Loucy (cell line): ENCODE results near the gene SHROOM4.

Experiments
- H2AFZ ChIP-seq: fragments of 200-600 bp; sonication (generic); 2 replicates; pipeline ENCODE4 v1.6.0; 2016; ENCODE audit warnings: antibody characterized with exemption, mild to moderate bottlenecking, low read length, moderate library complexity
- H3F3A ChIP-seq: fragments of 200-600 bp; 2 replicates; pipeline ENCODE4 v1.6.0; 2016; ENCODE audit warnings: antibody characterized with exemption, low read depth, mild to moderate bottlenecking
- H3K27me3 ChIP-seq: fragments of 200-600 bp; sonication (generic); 2 replicates; pipeline ENCODE4 v1.6.1; 2014; ENCODE audit warnings: low read length, mild to moderate bottlenecking; ENCODE audit not compliant: insufficient read depth, poor library complexity, severe bottlenecking
- H3K36me3 ChIP-seq: fragments of 200-600 bp; sonication (generic); 2 replicates; pipeline ENCODE4 v1.6.1; 2016; ENCODE audit warnings: low read length; ENCODE audit not compliant: insufficient read depth
- H3K4me1 ChIP-seq: fragments of 200-600 bp; sonication (generic); 2 replicates; pipeline ENCODE4 v1.5.1; 2014; ENCODE audit warnings: low read length, mild to moderate bottlenecking; ENCODE audit not compliant: insufficient read depth, poor library complexity, severe bottlenecking
- H3K4me2 ChIP-seq: fragments of 200-600 bp; sonication (generic); 2 replicates; pipeline ENCODE4 v1.6.0; 2014; ENCODE audit warnings: antibody characterized with exemption, low read length, low read depth, mild to moderate bottlenecking; ENCODE audit not compliant: poor library complexity, severe bottlenecking
- H3K4me3 ChIP-seq: fragments of 200-600 bp; sonication (generic); 2 replicates; pipeline ENCODE4 v1.5.1; 2014; ENCODE audit warnings: low read length, mild to moderate bottlenecking, mixed read lengths; ENCODE audit not compliant: poor library complexity, severe bottlenecking
- H3K79me2 ChIP-seq: fragments of 200-600 bp; sonication (generic); 2 replicates; pipeline ENCODE4 v1.6.1; 2014; ENCODE audit warnings: low read length; ENCODE audit not compliant: insufficient read depth
- H3K9ac ChIP-seq: fragments of 200-600 bp; sonication (generic); 2 replicates; pipeline ENCODE4 v1.6.0; 2014; ENCODE audit warnings: mild to moderate bottlenecking, low read depth, low read length, moderate library complexity; ENCODE audit not compliant: poor library complexity, severe bottlenecking
- H3K9me2 ChIP-seq: fragments of 200-600 bp; sonication (generic); replicated peaks from 2 replicates; pipeline ENCODE4 v1.6.1; 2016; ENCODE audit warnings: low read depth, low read length, mixed read lengths
- H3K9me3 ChIP-seq: fragments of 200-600 bp; sonication (generic); 2 replicates; pipeline ENCODE4 v1.6.1; 2014; ENCODE audit warnings: mild to moderate bottlenecking, antibody characterized with exemption, low read length, low read depth; ENCODE audit not compliant: insufficient read depth
- H4K20me1 ChIP-seq: fragments of 200-600 bp; sonication (generic); 2 replicates; pipeline ENCODE4 v1.6.0; 2014; ENCODE audit warnings: antibody characterized with exemption, low read length, mild to moderate bottlenecking; ENCODE audit not compliant: insufficient read depth, poor library complexity, severe bottlenecking
- CTCF ChIP-seq: fragments of 200-600 bp; sonication (generic); conservative IDR thresholded peaks from 2 replicates; pipeline ENCODE4 v1.5.1; 2014; ENCODE audit warnings: mild to moderate bottlenecking, antibody characterized with exemption, low read length
- EZH2phosphoT487 ChIP-seq: fragments of 200-600 bp; IDR thresholded peaks from 2 replicates; pipeline ENCODE4 v1.6.1; 2018; ENCODE audit warnings: antibody characterized with exemption, mild to moderate bottlenecking, moderate library complexity, borderline replicate concordance

Gene SHROOM4

GRCh38 chrX:50613846-50614245, 200.1 kb downstream of the SHROOM4 start:
- no peaks in the 10 kb centered on the region for H4K20me1 ChIP-seq
- H3F3A ChIP-seq = no peaks in the 10 kb centered on the region
- H3K4me1 ChIP-seq = no peaks in the 10 kb centered on the region
- TF ChIP-seq CTCF (no peak), EZH2phosphoT487 (no peak)
- no peaks in the 10 kb centered on the region for H3K9me3 ChIP-seq
- H3K9me2 ChIP-seq = no peaks in the 10 kb centered on the region
- H3K79me2 ChIP-seq = no peaks in the 10 kb centered on the region
- H3K27me3 ChIP-seq = no peaks in the 10 kb centered on the region
- no peak overlapping the region for H3K4me2 ChIP-seq
- H2AFZ ChIP-seq = no peak overlapping the region
- H3K4me3 ChIP-seq = no peak overlapping the region
- H3K36me3 ChIP-seq = no peaks in the 10 kb centered on the region
- H3K9ac ChIP-seq = no peak overlapping the region

- H2AFZ ChIP-seq = no peak overlapping the region
- no peaks in the 10 kb centered on the region for H3K4me1 ChIP-seq
- no peaks in the 10 kb centered on the region for H4K20me1 ChIP-seq
- no peak overlapping the region for H3K9ac ChIP-seq
- H3K27me3 ChIP-seq = no peaks in the 10 kb centered on the region
- H3K4me2 ChIP-seq = no peak overlapping the region
- no peaks in the 10 kb centered on the region for H3F3A ChIP-seq
- H3K79me2 ChIP-seq = no peaks in the 10 kb centered on the region
- H3K4me3 ChIP-seq = no peak overlapping the region
- H3K36me3 ChIP-seq = no peaks in the 10 kb centered on the region
- TF ChIP-seq CTCF (no peak), EZH2phosphoT487 (no peak)
- H3K9me3 ChIP-seq = no peaks in the 10 kb centered on the region
- H3K9me2 ChIP-seq = no peaks in the 10 kb centered on the region
Measured at GRCh38 chrX:50609796-50610195, 204.2 kb downstream of the SHROOM4 start.

- Histone ChIP-seq H4K20me1 (no peaks in the 10 kb centered on the region), H3K4me2 (no peak overlapping the region), H3K4me1 (no peaks in the 10 kb centered on the region), H3K36me3 (no peaks in the 10 kb centered on the region), H3K79me2 (no peaks in the 10 kb centered on the region), H3K9ac (no peak overlapping the region), H3K27me3 (no peaks in the 10 kb centered on the region), H3K4me3 (no peak overlapping the region), H3K9me3 (no peaks in the 10 kb centered on the region), H3F3A (no peaks in the 10 kb centered on the region), H3K9me2 (no peaks in the 10 kb centered on the region), H2AFZ (no peak overlapping the region)
- TF ChIP-seq CTCF (no peak), EZH2phosphoT487 (no peak)
Measured at GRCh38 chrX:50606300-50606950, 207.6 kb downstream of the SHROOM4 start.
